GM23338 (cell line): ENCODE measurements around the gene TFEB. TPM values are rescaled to one million over a fixed set of nuclear protein-coding genes. Genes with fewer than 3 reads are reported as not detected.

Source experiments
- ATAC-seq: fragments of 200-7000 bp; cut with Tn5 transposase; 3 replicates; pipeline ENCODE4 v1.9.1; 2020
- DNase-seq: peaks from one replicate; pipeline ENCODE4 v3.0.0-alpha.2; 2015; ENCODE audit warnings: low spot score
- H2AFZ ChIP-seq: fragments of 200-600 bp; sonication (generic); 2 replicates; pipeline ENCODE4 v1.8.0; 2016; ENCODE audit warnings: antibody characterized with exemption, mild to moderate bottlenecking, moderate library complexity
- H3F3A ChIP-seq: fragments of 200-600 bp; sonication (generic); replicated peaks from 2 replicates; pipeline ENCODE4 v1.8.0; 2017; ENCODE audit warnings: antibody characterized with exemption, mixed run types, low read depth
- H3K27ac ChIP-seq: fragments of 200-600 bp; sonication (generic); 2 replicates; pipeline ENCODE4 v1.6.1; 2016; ENCODE audit warnings: low read depth
- H3K27me3 ChIP-seq: fragments of 200-600 bp; sonication (generic); 2 replicates; pipeline ENCODE4 v1.8.0; 2016; ENCODE audit warnings: mild to moderate bottlenecking, mixed run types, moderate library complexity; ENCODE audit not compliant: insufficient read depth
- H3K36me3 ChIP-seq: fragments of 200-600 bp; sonication (generic); 2 replicates; pipeline ENCODE4 v1.8.0; 2016; ENCODE audit warnings: mild to moderate bottlenecking; ENCODE audit not compliant: insufficient read depth
- H3K4me1 ChIP-seq: fragments of 200-600 bp; sonication (generic); 2 replicates; pipeline ENCODE4 v1.8.0; 2016; ENCODE audit warnings: mild to moderate bottlenecking, moderate library complexity; ENCODE audit not compliant: insufficient read depth
- H3K4me2 ChIP-seq: fragments of 200-600 bp; sonication (generic); 2 replicates; pipeline ENCODE4 v1.7.1; 2017; ENCODE audit warnings: mixed run types
- H3K4me3 ChIP-seq: fragments of 200-600 bp; sonication (generic); 2 replicates; pipeline ENCODE4 v1.6.1; 2016; ENCODE audit warnings: mixed run types
- H3K79me2 ChIP-seq: fragments of 200-600 bp; sonication (generic); replicated peaks from 2 replicates; pipeline ENCODE4 v1.8.0; 2017; ENCODE audit warnings: mild to moderate bottlenecking; ENCODE audit not compliant: insufficient read depth
- H3K9me2 ChIP-seq: fragments of 200-600 bp; sonication (generic); 2 replicates; pipeline ENCODE4 v1.8.0; 2017; ENCODE audit not compliant: insufficient read depth
- H4K20me1 ChIP-seq: fragments of 200-600 bp; sonication (generic); replicated peaks from 2 replicates; pipeline ENCODE4 v1.8.0; 2017; ENCODE audit warnings: mild to moderate bottlenecking; ENCODE audit not compliant: insufficient read depth
- H3K27ac Mint-ChIP-seq: 2 replicates; pipeline ENCODE4 v1.8.0; 2020; ENCODE audit warnings: inconsistent platforms, mild to moderate bottlenecking, moderate library complexity, mixed read lengths
- H3K27me3 Mint-ChIP-seq: 3 replicates; pipeline ENCODE4 v1.8.0; 2022; ENCODE audit warnings: low read depth, mild to moderate bottlenecking, moderate library complexity, mixed read lengths, inconsistent platforms; ENCODE audit not compliant: insufficient read depth, poor library complexity
- H3K36me3 Mint-ChIP-seq: 3 replicates; pipeline ENCODE4 v1.8.0; 2021; ENCODE audit warnings: low read depth, mild to moderate bottlenecking, inconsistent platforms, moderate library complexity, mixed read lengths
- H3K4me1 Mint-ChIP-seq: 3 replicates; pipeline ENCODE4 v1.8.0; 2020; ENCODE audit warnings: mild to moderate bottlenecking, inconsistent platforms, mixed read lengths
- H3K4me3 Mint-ChIP-seq: 3 replicates; pipeline ENCODE4 v1.8.0; 2021; ENCODE audit warnings: moderate library complexity, mild to moderate bottlenecking, inconsistent platforms, mixed read lengths
- H3K9me3 Mint-ChIP-seq: 3 replicates; pipeline ENCODE4 v1.8.0; 2020; ENCODE audit warnings: moderate library complexity, mild to moderate bottlenecking, inconsistent platforms, mixed read lengths
- CREB1 ChIP-seq: fragments of 250-450 bp; sonication (Bioruptor Pico); IDR thresholded peaks from 2 replicates; pipeline ENCODE4 v1.5.0; 2020; ENCODE audit warnings: low read depth, mild to moderate bottlenecking, moderate library complexity
- CTCF ChIP-seq, 2 experiments: fragments of 200-600 bp in 1 of 2; sonication (generic) in 1 of 2; conservative IDR thresholded peaks; 2 replicates each; pipeline versions ENCODE4 v1.5.1 to v1.6.1; 2016 to 2017; ENCODE audit warnings: antibody characterized with exemption in 2 of 2, low read depth in 2 of 2, mild to moderate bottlenecking in 2 of 2, moderate library complexity in 1 of 2
- ETS1 ChIP-seq: IDR thresholded peaks from 2 replicates; pipeline ENCODE4 v1.6.1; 2016; ENCODE audit warnings: antibody characterized with exemption
- EZH2 ChIP-seq: fragments of 200-600 bp; sonication (generic); IDR thresholded peaks from one replicate; pipeline ENCODE4 v1.8.0; 2017; ENCODE audit warnings: antibody characterized with exemption, mild to moderate bottlenecking, low read depth; ENCODE audit not compliant: unreplicated experiment
- EZH2phosphoT487 ChIP-seq: fragments of 200-600 bp; sonication (generic); IDR thresholded peaks from one replicate; pipeline ENCODE4 v1.8.1; 2018; ENCODE audit warnings: antibody characterized with exemption; ENCODE audit not compliant: unreplicated experiment
- JUNB ChIP-seq: IDR thresholded peaks from one replicate; pipeline ENCODE4 v1.6.1; 2016; ENCODE audit warnings: antibody characterized with exemption; ENCODE audit not compliant: unreplicated experiment
- NANOG ChIP-seq: IDR thresholded peaks from 2 replicates; pipeline ENCODE4 v1.6.1; 2016; ENCODE audit warnings: antibody characterized with exemption, borderline replicate concordance
- POLR2AphosphoS5 ChIP-seq: IDR thresholded peaks from 2 replicates; pipeline ENCODE4 v1.6.1; 2016; ENCODE audit warnings: antibody characterized with exemption, low read depth
- REST ChIP-seq: IDR thresholded peaks from one replicate; pipeline ENCODE4 v1.6.1; 2018; ENCODE audit warnings: antibody characterized with exemption; ENCODE audit not compliant: unreplicated experiment
- STAT1 ChIP-seq: IDR thresholded peaks from one replicate; pipeline ENCODE4 v1.6.1; 2016; ENCODE audit warnings: antibody characterized with exemption; ENCODE audit not compliant: unreplicated experiment
- ZNF114 ChIP-seq: fragments of 250-450 bp; sonication (Bioruptor Pico); IDR thresholded peaks from 2 replicates; pipeline ENCODE4 v1.5.0; 2020; ENCODE audit warnings: mild to moderate bottlenecking, moderate library complexity
- ZNF331 ChIP-seq: fragments of 250-450 bp; sonication (Bioruptor Pico); IDR thresholded peaks from 2 replicates; pipeline ENCODE4 v1.5.0; 2020; ENCODE audit warnings: low read depth, mild to moderate bottlenecking, moderate library complexity
- ZNF462 ChIP-seq: fragments of 250-450 bp; sonication (Bioruptor Pico); IDR thresholded peaks from 2 replicates; pipeline ENCODE4 v1.5.0; 2020; ENCODE audit warnings: mild to moderate bottlenecking, moderate library complexity
- polyA plus RNA-seq: library from polyadenylated mRNA; unstranded; fragments of >200 nt; fragmentation: Nextera tagmentation; extraction: Ambion mirVana; gene quantifications from 2 replicates; pipeline ENCODE4 v1.2.1, GENCODE V29; 2016
- total RNA-seq: library from RNA; depleted of rRNA; stranded (reverse); fragments of >200 nt; shearing (Covaris generic); gene quantifications from 2 replicates; pipeline ENCODE4 v1.2.3, GENCODE V29; 2014

TFEB gene
- total and polyA plus RNA-seq, 2 experiments from 2014 or later: 1.3 to 4.3 TPM

- Histone ChIP-seq H3K27ac (no peak overlapping the region), H4K20me1 (no peaks in the 10 kb centered on the region), H3K4me3 (no peak overlapping the region), H3K9me2 (no peaks in the 10 kb centered on the region), H2AFZ (no peak overlapping the region), H3K4me1 (peaks cover 6% of the 10 kb centered on the region; the same call in 1 of the 2 replicates), H3F3A (no peaks in the 10 kb centered on the region), H3K79me2 (no peaks in the 10 kb centered on the region), H3K36me3 (no peaks in the 10 kb centered on the region), H3K27me3 (no peaks in the 10 kb centered on the region), H3K4me2 (no peak overlapping the region)
- no peak for DNase-seq
- TF ChIP-seq CREB1 (CRISPR knock-in tag) (no peak), ZNF331 (CRISPR knock-in tag) (no peak), CTCF (conservative IDR thresholded peaks at IDR 0.05; ENCODE audit: low read depth in 2 of 2) (no peak), STAT1 (no peak), EZH2 (no peak), ZNF462 (CRISPR knock-in tag) (no peak), POLR2AphosphoS5 (no peak), ETS1 (no peak), JUNB (no peak), ZNF114 (CRISPR knock-in tag) (no peak), NANOG (no peak), REST (no peak), EZH2phosphoT487 (no peak)
- no peaks in the 10 kb centered on the region for H3K36me3 Mint-ChIP-seq
- peaks cover 6% of the 10 kb centered on the region for H3K27me3 Mint-ChIP-seq
- no peaks in the 10 kb centered on the region for H3K9me3 Mint-ChIP-seq
- no peak overlapping the region for H3K27ac Mint-ChIP-seq
- no peak for ATAC-seq
- H3K4me1 Mint-ChIP-seq: peaks cover 5% of the 10 kb centered on the region
- no peak overlapping the region for H3K4me3 Mint-ChIP-seq
Measured at GRCh38 chr6:41711323-41712038, 23.9 kb downstream of the TFEB start.
